Left lung (tissue), 14 donors: Measurements from ENCODE around the gene GAS1. TPM values are rescaled to one million over a fixed set of nuclear protein-coding genes. Genes with fewer than 3 reads are reported as not detected.
A peak's percentile ranks its signal among the peaks of the same experiment; 100 is the strongest.

ENCODE experiments used
- ATAC-seq: fragments of 200-7000 bp; cut with Tn5 transposase; one replicate; pipeline ENCODE4 v1.9.1; 2020; ENCODE audit warnings: moderate library complexity
- DNase-seq, 4 donors: peaks; one replicate each; pipeline ENCODE4 v3.0.0-alpha.2; 2013 to 2020
- H3K27ac ChIP-seq, 2 donors: fragments of 200-600 bp; sonication (generic) in 1 of 2; one replicate each; pipeline versions ENCODE4 v1.5.0 to v1.8.0; 2020 to 2021
- H3K27me3 ChIP-seq, 2 donors: fragments of 200-600 bp; sonication (generic) in 1 of 2; one replicate each; pipeline versions ENCODE4 v1.5.0 to v1.8.0; 2020 to 2021
- H3K36me3 ChIP-seq, 2 donors: fragments of 200-600 bp; sonication (generic) in 1 of 2; one replicate each; pipeline versions ENCODE4 v1.5.0 to v1.8.0; 2020 to 2021
- H3K4me1 ChIP-seq, 2 donors: fragments of 200-600 bp; one replicate each; pipeline ENCODE4 v1.8.0; 2021
- H3K4me3 ChIP-seq, 2 donors: fragments of 200-600 bp; sonication (generic) in 1 of 2; one replicate each; pipeline versions ENCODE4 v1.5.0 to v1.8.0; 2020 to 2021; ENCODE audit warnings: mild to moderate bottlenecking in 1 of 2
- H3K9me3 ChIP-seq, 2 donors: fragments of 200-600 bp; sonication (generic) in 1 of 2; one replicate each; pipeline versions ENCODE4 v1.5.0 to v1.8.0; 2020 to 2021
- intact Hi-C, 2 donors: fragments of 100-400 bp; cut with DNase I; formaldehyde crosslinking; loops; one replicate each; pipeline versions ENCODE4 v1.11.2 to v1.14.2; 2022
- long read RNA-seq, 12 donors: library from polyadenylated mRNA in 2 of 12; unstranded in 2 of 12; transcript quantifications; one replicate each; pipeline ENCODE4 v2.0.0 and lab custom pipeline, GENCODE V29; 2019 to 2026
- polyA plus RNA-seq, 6 donors: library from polyadenylated mRNA; unstranded; fragments of 120-200 nt; gene quantifications; one replicate each; pipeline ENCODE4 v1.2.1, GENCODE V29; 2013; ENCODE audit not compliant: insufficient read length in 6 of 6
- total RNA-seq, 2 donors: library from RNA; stranded (reverse); fragmentation: NEBNext Ultra II Directional; extraction: Animal tissue kit (Norgen Biotek cat#: 25700); gene quantifications; one replicate each; pipeline ENCODE4 v1.2.1, GENCODE V29; 2021
- TF ChIP-seq, protein P1 (sequence below), 2 donors: fragments of 200-600 bp; sonication (generic) in 1 of 2; IDR thresholded peaks; one replicate each; pipeline versions ENCODE4 v1.5.0 to v1.8.0; 2021; ENCODE audit warnings: antibody characterized with exemption in 2 of 2
- donor health status: DM: no; HTN: yes; CAD: no.
- donor health status: DM: no; HTN: no; CAD: no.

The GAS1 gene, protein sequence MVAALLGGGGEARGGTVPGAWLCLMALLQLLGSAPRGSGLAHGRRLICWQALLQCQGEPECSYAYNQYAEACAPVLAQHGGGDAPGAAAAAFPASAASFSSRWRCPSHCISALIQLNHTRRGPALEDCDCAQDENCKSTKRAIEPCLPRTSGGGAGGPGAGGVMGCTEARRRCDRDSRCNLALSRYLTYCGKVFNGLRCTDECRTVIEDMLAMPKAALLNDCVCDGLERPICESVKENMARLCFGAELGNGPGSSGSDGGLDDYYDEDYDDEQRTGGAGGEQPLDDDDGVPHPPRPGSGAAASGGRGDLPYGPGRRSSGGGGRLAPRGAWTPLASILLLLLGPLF
- total RNA-seq, result 10 to 100 TPM in 1 of 2 donors, 1 to 10 TPM in 1; 9.8 to 18.5 TPM
- polyA plus RNA-seq, result 10 to 100 TPM; 18.9 to 33.5 (median 22.3) TPM
- long read RNA-seq, donor 1, transcript GAS1-201 (1 exons, 2,827 nt), result major isoform, 60 of 60 reads
- long read RNA-seq, donor 1, partial matches to known transcripts, result 0 of 60 reads
- long read RNA-seq, donor 1, other reads (novel, unspliced or antisense), result 0 of 60 reads
- long read RNA-seq, donor 2, transcript GAS1-201 (1 exons, 2,827 nt), result major isoform, 45 of 45 reads
- long read RNA-seq, donor 2, partial matches to known transcripts, result 0 of 45 reads
- long read RNA-seq, donor 2, other reads (novel, unspliced or antisense), result 0 of 45 reads
- long read RNA-seq, donor 3, transcript GAS1-201 (1 exons, 2,827 nt), result major isoform, 55 of 55 reads
- long read RNA-seq, donor 3, partial matches to known transcripts, result 0 of 55 reads
- long read RNA-seq, donor 3, other reads (novel, unspliced or antisense), result 0 of 55 reads
- long read RNA-seq, donor 4, partial matches to known transcripts, result 0 of 2 reads
- long read RNA-seq, donor 4, other reads (novel, unspliced or antisense), result 0 of 2 reads
- long read RNA-seq, donor 5, transcript GAS1-201 (1 exons, 2,827 nt), result major isoform, 53 of 53 reads
- long read RNA-seq, donor 5, partial matches to known transcripts, result 0 of 53 reads
- long read RNA-seq, donor 5, other reads (novel, unspliced or antisense), result 0 of 53 reads
- long read RNA-seq, donor 6, transcript GAS1-201 (1 exons, 2,827 nt), result major isoform, 24 of 24 reads
- long read RNA-seq, donor 6, partial matches to known transcripts, result 0 of 24 reads
- long read RNA-seq, donor 6, other reads (novel, unspliced or antisense), result 0 of 24 reads
- long read RNA-seq, donor 7, transcript GAS1-201 (1 exons, 2,827 nt), result major isoform, 29 of 29 reads
- long read RNA-seq, donor 7, partial matches to known transcripts, result 0 of 29 reads
- long read RNA-seq, donor 7, other reads (novel, unspliced or antisense), result 0 of 29 reads
- long read RNA-seq, donor 8, transcript GAS1-201 (1 exons, 2,827 nt), result major isoform, 37 of 37 reads
- long read RNA-seq, donor 8, partial matches to known transcripts, result 0 of 37 reads
- long read RNA-seq, donor 8, other reads (novel, unspliced or antisense), result 0 of 37 reads
- long read RNA-seq, donor 9, partial matches to known transcripts, result 0 of 2 reads
- long read RNA-seq, donor 9, other reads (novel, unspliced or antisense), result 0 of 2 reads
- long read RNA-seq, donor 10, result 0 reads
- long read RNA-seq, donor 11, transcript GAS1-201 (1 exons, 2,827 nt), result major isoform, 22 of 22 reads
- long read RNA-seq, donor 11, partial matches to known transcripts, result 0 of 22 reads
- long read RNA-seq, donor 11, other reads (novel, unspliced or antisense), result 0 of 22 reads
- long read RNA-seq, donor 12, transcript GAS1-201 (1 exons, 2,827 nt), result major isoform, 35 of 35 reads
- long read RNA-seq, donor 12, partial matches to known transcripts, result 0 of 35 reads
- long read RNA-seq, donor 12, other reads (novel, unspliced or antisense), result 0 of 35 reads

DNA sequence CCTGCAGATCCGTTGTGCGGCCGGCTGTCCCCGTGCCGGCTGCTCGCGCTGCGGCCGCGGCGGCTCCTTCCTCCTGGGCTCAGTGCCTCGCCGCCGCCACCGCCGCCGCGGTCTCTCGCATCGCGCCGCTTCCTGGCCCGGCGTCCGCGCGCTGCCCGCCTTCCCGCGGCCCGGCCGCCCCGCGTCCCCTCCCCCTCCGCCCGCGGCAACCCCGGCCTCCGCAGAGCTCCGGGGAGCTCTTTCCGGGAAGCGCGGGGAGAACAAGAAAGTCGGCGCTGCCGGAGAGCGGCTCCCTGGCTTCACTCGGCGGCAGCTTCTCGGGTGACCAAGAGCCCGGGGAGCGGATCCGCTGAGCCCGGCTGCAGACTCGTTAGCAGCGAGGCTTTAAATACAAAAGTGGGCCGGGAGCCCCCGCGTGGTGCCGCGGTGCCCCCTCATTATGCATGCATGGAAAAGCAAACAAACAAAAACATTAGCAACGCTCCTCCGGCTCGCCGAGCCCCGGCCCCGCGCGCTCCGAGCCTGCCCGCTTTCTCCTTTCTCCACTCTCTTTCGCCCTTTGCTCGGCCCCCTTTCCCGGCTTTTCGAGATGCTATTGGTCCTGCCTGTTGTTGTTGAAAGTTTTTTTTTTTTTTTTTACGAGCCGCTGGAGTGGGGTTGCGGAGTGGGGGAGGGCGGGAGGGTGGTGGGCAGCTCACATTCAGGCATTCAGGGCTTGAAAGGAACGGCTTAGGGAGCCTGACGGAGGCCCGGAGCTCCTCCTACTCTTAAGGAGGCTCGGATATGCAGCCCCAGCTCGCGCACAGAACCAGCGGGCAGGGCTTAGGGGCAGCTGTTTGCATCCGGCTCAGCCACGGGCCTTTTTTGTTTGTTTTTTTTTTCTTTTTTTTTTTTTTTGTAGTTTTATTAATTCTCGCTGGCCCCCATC, at the start of gene GAS1:
Gene GAS1 (minus strand): TSS at position 361 of the 928 bp plus-strand sequence. CDS start 727 bp downstream, outside the sequence.
- intact Hi-C loops, result no loop called here

DNA sequence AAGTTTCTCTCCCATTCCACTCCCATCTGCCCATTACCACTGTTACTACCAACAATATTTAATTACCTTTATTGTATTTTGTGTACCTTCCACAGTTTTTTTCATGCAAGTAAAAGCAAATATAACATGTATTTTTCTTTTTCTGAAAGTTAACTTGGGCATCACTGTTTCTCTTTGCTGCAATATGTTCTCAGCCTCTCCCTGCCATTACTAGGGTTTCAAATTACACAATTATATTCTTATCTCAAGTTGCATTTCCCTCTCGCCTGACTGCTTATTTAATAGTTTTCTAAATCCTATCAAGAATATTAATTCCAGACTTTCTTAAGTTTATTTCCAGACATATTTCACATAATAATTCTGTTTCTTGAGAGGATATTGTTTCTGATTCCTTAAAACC, 46.9 kb upstream of the GAS1 start:
- no peaks in the 10 kb centered on the region for H3K9me3 ChIP-seq
- ATAC-seq (no peak), DNase-seq (no peak)
- H3K4me3 ChIP-seq, result no peak overlapping the region
- TF ChIP-seq, protein P1, sequence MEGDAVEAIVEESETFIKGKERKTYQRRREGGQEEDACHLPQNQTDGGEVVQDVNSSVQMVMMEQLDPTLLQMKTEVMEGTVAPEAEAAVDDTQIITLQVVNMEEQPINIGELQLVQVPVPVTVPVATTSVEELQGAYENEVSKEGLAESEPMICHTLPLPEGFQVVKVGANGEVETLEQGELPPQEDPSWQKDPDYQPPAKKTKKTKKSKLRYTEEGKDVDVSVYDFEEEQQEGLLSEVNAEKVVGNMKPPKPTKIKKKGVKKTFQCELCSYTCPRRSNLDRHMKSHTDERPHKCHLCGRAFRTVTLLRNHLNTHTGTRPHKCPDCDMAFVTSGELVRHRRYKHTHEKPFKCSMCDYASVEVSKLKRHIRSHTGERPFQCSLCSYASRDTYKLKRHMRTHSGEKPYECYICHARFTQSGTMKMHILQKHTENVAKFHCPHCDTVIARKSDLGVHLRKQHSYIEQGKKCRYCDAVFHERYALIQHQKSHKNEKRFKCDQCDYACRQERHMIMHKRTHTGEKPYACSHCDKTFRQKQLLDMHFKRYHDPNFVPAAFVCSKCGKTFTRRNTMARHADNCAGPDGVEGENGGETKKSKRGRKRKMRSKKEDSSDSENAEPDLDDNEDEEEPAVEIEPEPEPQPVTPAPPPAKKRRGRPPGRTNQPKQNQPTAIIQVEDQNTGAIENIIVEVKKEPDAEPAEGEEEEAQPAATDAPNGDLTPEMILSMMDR (IDR thresholded peaks at IDR 0.05), result no peak
- no peaks in the 10 kb centered on the region for H3K36me3 ChIP-seq
- no peak overlapping the region for H3K27ac ChIP-seq
- H3K27me3 ChIP-seq, result peaks cover 0 to 15% of the 10 kb centered on the region in 2 donors
- intact Hi-C loops, result no loop called here
- no peaks in the 10 kb centered on the region for H3K4me1 ChIP-seq

More for the DNA sequence above, at the start of gene GAS1:
- H3K27ac ChIP-seq, result peak within 1 kb of the TSS; percentile 83 to 89
- DNase-seq (peak; percentile 86 to 97 (median 87)), ATAC-seq (peak; percentile 91)
- H3K4me3 ChIP-seq, result peak within 1 kb of the TSS; percentile 48 to 65
- H3K9me3 ChIP-seq, result peaks cover 0 to 2% of the 10 kb centered on the region in 2 donors
- H3K27me3 ChIP-seq, result peaks cover 17 to 88% of the 10 kb centered on the region in 2 donors
- TF ChIP-seq, protein P1 (IDR thresholded peaks at IDR 0.05), result no peak
- H3K4me1 ChIP-seq, result peaks cover 4 to 36% of the 10 kb centered on the region in 2 donors
- H3K36me3 ChIP-seq, result no peaks in the 10 kb centered on the region

DNA sequence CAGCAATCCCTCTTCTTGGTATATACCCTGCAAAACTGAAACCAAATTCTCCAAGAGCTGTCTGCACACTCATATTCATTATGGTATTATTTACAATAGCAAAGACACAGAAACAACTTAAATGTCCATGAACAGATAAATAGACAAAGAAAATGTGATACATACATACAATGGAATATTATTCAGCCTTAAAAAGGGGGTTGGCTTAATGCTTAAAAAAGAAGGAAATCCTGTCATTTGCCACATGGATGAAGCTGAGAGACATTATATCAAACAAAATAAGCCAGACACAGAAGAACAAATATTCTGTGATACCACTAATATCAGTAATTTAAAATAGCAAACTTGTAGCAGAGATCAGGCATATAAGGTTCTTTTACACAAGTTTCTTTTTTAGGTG, 46.5 kb upstream of the GAS1 start:
- TF ChIP-seq, protein P1 (IDR thresholded peaks at IDR 0.05), result no peak

More for the DNA sequence above, 46.5 kb upstream of the GAS1 start:
- no peaks in the 10 kb centered on the region for H3K4me1 ChIP-seq
- ATAC-seq (no peak), DNase-seq (no peak)
- no peak overlapping the region for H3K4me3 ChIP-seq
- H3K27ac ChIP-seq, result no peak overlapping the region
- intact Hi-C loops, result no loop called here
- peaks cover 0 to 15% of the 10 kb centered on the region in 2 donors for H3K27me3 ChIP-seq
- no peaks in the 10 kb centered on the region for H3K36me3 ChIP-seq
- H3K9me3 ChIP-seq, result no peaks in the 10 kb centered on the region
